Cardiac muscle cell (in vitro differentiated cells and primary cell): ENCODE results near the gene PPP4R4. TPM values are rescaled to one million over a fixed set of nuclear protein-coding genes. Genes with fewer than 3 reads are reported as not detected.

ENCODE experiments used
- DNase-seq, 2 donors: peaks; one replicate each; pipeline versions ENCODE4 v3.0.0 to v3.0.0-alpha.2; 2010 to 2017; ENCODE audit warnings: low read depth in 1 of 2, low spot score in 1 of 2
- H3K27ac ChIP-seq: fragments of 200-600 bp; sonication (generic); 2 replicates; pipeline ENCODE4 v1.5.1; 2016
- H3K27me3 ChIP-seq: fragments of 200-600 bp; sonication (generic); 2 replicates; pipeline ENCODE4 v1.6.0; 2016; ENCODE audit warnings: control low read depth
- H3K36me3 ChIP-seq: fragments of 200-600 bp; sonication (generic); 2 replicates; pipeline ENCODE4 v1.5.1; 2016; ENCODE audit warnings: control low read depth
- H3K4me1 ChIP-seq: fragments of 200-600 bp; sonication (generic); 2 replicates; pipeline ENCODE4 v1.8.1; 2017; ENCODE audit warnings: low read depth, mild to moderate bottlenecking, mixed run types
- H3K4me3 ChIP-seq: fragments of 200-600 bp; sonication (generic); 2 replicates; pipeline ENCODE4 v1.5.1; 2016; ENCODE audit warnings: mild to moderate bottlenecking
- H3K9me3 ChIP-seq: fragments of 200-600 bp; sonication (generic); 2 replicates; pipeline ENCODE4 v1.5.1; 2017; ENCODE audit warnings: low read depth, mild to moderate bottlenecking, control low read depth
- CTCF ChIP-seq: IDR thresholded peaks from 2 replicates; pipeline ENCODE4 v1.5.1; 2012; ENCODE audit warnings: low read depth, mild to moderate bottlenecking, low read length
- polyA plus RNA-seq: library from polyadenylated mRNA; unstranded; fragments of >200 nt; fragmentation: Nextera tagmentation; extraction: Ambion mirVana; gene quantifications from 2 replicates; pipeline ENCODE4 v1.2.1, GENCODE V29; 2016
- total RNA-seq: library from RNA; depleted of rRNA; stranded (reverse); fragments of >200 nt; gene quantifications from 2 replicates; pipeline ENCODE4 v1.2.3, GENCODE V29; 2016

The PPP4R4 gene
- total and polyA plus RNA-seq, 2 experiments from 2014 or later: 0.59 to 9.8 TPM

- Histone ChIP-seq H3K36me3 (no peaks in the 10 kb centered on the region), H3K4me3 (no peak overlapping the region), H3K9me3 (no peaks in the 10 kb centered on the region), H3K4me1 (no peaks in the 10 kb centered on the region), H3K27ac (no peak overlapping the region), H3K27me3 (no peaks in the 10 kb centered on the region)
- DNase-seq: no peak
- no peak for TF ChIP-seq CTCF
These were observed 132.2 kb downstream of the PPP4R4 start for GRCh38 chr14:94306047-94306978.

- H3K4me3 ChIP-seq: no peak overlapping the region
- no peaks in the 10 kb centered on the region for H3K9me3 ChIP-seq
- no peak for DNase-seq
- H3K36me3 ChIP-seq: no peaks in the 10 kb centered on the region
- H3K4me1 ChIP-seq: no peaks in the 10 kb centered on the region
- no peaks in the 10 kb centered on the region for H3K27me3 ChIP-seq
- no peak overlapping the region for H3K27ac ChIP-seq
- no peak for TF ChIP-seq CTCF
These were observed 133.4 kb downstream of the PPP4R4 start for GRCh38 chr14:94307410-94307992.

GRCh38 chr14:94309721-94310120 lies 135.6 kb downstream of the PPP4R4 start:
- Histone ChIP-seq H3K27ac (no peak overlapping the region), H3K4me3 (no peak overlapping the region), H3K4me1 (no peaks in the 10 kb centered on the region), H3K36me3 (no peaks in the 10 kb centered on the region), H3K27me3 (no peaks in the 10 kb centered on the region), H3K9me3 (no peaks in the 10 kb centered on the region)
- DNase-seq: no peak
- no peak for TF ChIP-seq CTCF

GRCh38 chr14:94310248-94310647 lies 136.1 kb downstream of the PPP4R4 start:
- H3K27ac ChIP-seq: no peak overlapping the region
- no peaks in the 10 kb centered on the region for H3K4me1 ChIP-seq
- H3K4me3 ChIP-seq: no peak overlapping the region
- DNase-seq: no peak
- no peaks in the 10 kb centered on the region for H3K9me3 ChIP-seq
- H3K36me3 ChIP-seq: no peaks in the 10 kb centered on the region
- no peak for TF ChIP-seq CTCF
- H3K27me3 ChIP-seq: no peaks in the 10 kb centered on the region

GRCh38 chr14:94312481-94313246 lies 138.5 kb downstream of the PPP4R4 start:
- no peak for DNase-seq

More at GRCh38 chr14:94312481-94313246, 138.5 kb downstream of the PPP4R4 start:
- H3K4me3 ChIP-seq: no peak overlapping the region
- TF ChIP-seq CTCF: no peak
- H3K27ac ChIP-seq: no peak overlapping the region
- no peaks in the 10 kb centered on the region for H3K27me3 ChIP-seq
- no peaks in the 10 kb centered on the region for H3K36me3 ChIP-seq
- H3K4me1 ChIP-seq: no peaks in the 10 kb centered on the region
- no peaks in the 10 kb centered on the region for H3K9me3 ChIP-seq
